ENCODE measurements around the gene DEAF1.

Gene DEAF1

GRCh38 chr11:608791-609251 is 86.2 kb downstream of the DEAF1 start:
- no peak for DNase-seq

- DNase-seq = no peak
Observed at GRCh38 chr11:607971-608659, 86.9 kb downstream of the DEAF1 start.

GRCh38 chr11:607020-607780 is 87.8 kb downstream of the DEAF1 start:
- DNase-seq = no peak

GRCh38 chr11:606245-606644 is 88.8 kb downstream of the DEAF1 start:
- no peak for DNase-seq

GRCh38 chr11:605286-606129 is 89.5 kb downstream of the DEAF1 start:
- no peak for DNase-seq

- no peak for DNase-seq
Observed at GRCh38 chr11:603154-603553, 91.9 kb downstream of the DEAF1 start.

GRCh38 chr11:601573-602245 is 93.3 kb downstream of the DEAF1 start:
- no peak for DNase-seq

- DNase-seq = no peak
Observed at GRCh38 chr11:598005-598680, 96.9 kb downstream of the DEAF1 start.

- DNase-seq = no peak
Observed at GRCh38 chr11:597166-597725, 97.8 kb downstream of the DEAF1 start.

- no peak for DNase-seq
Observed at GRCh38 chr11:596374-596773, 98.6 kb downstream of the DEAF1 start.

GRCh38 chr11:595400-595799 is 99.6 kb downstream of the DEAF1 start:
- DNase-seq = no peak

All from NCI-H2107 (cell line).